Kidney epithelial cell (primary cell): ENCODE results near the gene ZNF771. TPM values are rescaled to one million over a fixed set of nuclear protein-coding genes. Genes with fewer than 3 reads are reported as not detected.

Source experiments
- DNase-seq: peaks from one replicate; pipeline ENCODE4 v3.0.0-alpha.2; 2010; ENCODE audit warnings: low read depth
- H3K27me3 ChIP-seq: 2 replicates; pipeline ENCODE4 v1.6.0; 2011; ENCODE audit warnings: low read length; ENCODE audit not compliant: control insufficient read depth, insufficient read depth
- H3K36me3 ChIP-seq: 2 replicates; pipeline ENCODE4 v1.5.1; 2011; ENCODE audit warnings: low read length; ENCODE audit not compliant: control insufficient read depth, insufficient read depth
- H3K4me3 ChIP-seq: 2 replicates; pipeline ENCODE4 v1.5.1; 2011; ENCODE audit warnings: low read depth, mild to moderate bottlenecking, control low read depth, low read length
- total RNA-seq: library from RNA; depleted of rRNA; stranded (reverse); fragments of >200 nt; gene quantifications from 2 replicates; pipeline ENCODE4 v1.2.3, GENCODE V29; 2015
- TF ChIP-seq, protein P1 (sequence below): IDR thresholded peaks from 2 replicates; pipeline ENCODE4 v1.5.1; 2011; ENCODE audit warnings: mild to moderate bottlenecking, moderate library complexity, low read length, control low read depth, inconsistent platforms; ENCODE audit not compliant: insufficient read depth, poor library complexity, severe bottlenecking

The ZNF771 gene
- total RNA-seq, 1 donor from 2014 or later, result 16.7 TPM

DNA sequence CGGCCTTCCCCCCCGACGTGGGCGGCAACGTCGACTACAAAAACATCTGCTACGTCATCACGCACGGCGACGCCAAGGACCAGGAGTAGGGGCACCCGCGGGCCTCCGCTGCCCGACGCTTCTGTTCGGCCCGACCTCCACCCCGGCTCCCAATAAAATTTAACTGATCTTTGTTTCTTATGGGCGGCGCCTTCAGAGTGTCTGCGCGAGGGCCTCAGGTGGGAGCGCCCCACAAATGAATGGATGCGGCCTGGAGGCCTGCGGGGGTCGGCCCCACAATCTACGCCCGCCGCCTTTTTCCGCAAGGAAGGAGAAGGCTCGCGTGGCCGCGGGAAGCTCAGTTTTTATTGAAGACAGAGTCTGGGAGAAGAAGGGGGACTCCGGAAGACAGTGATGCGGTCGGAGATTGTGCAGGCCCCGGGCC is 29.6 kb upstream of the ZNF771 start:
- peak; percentile 56 for DNase-seq
- TF ChIP-seq, protein P1, sequence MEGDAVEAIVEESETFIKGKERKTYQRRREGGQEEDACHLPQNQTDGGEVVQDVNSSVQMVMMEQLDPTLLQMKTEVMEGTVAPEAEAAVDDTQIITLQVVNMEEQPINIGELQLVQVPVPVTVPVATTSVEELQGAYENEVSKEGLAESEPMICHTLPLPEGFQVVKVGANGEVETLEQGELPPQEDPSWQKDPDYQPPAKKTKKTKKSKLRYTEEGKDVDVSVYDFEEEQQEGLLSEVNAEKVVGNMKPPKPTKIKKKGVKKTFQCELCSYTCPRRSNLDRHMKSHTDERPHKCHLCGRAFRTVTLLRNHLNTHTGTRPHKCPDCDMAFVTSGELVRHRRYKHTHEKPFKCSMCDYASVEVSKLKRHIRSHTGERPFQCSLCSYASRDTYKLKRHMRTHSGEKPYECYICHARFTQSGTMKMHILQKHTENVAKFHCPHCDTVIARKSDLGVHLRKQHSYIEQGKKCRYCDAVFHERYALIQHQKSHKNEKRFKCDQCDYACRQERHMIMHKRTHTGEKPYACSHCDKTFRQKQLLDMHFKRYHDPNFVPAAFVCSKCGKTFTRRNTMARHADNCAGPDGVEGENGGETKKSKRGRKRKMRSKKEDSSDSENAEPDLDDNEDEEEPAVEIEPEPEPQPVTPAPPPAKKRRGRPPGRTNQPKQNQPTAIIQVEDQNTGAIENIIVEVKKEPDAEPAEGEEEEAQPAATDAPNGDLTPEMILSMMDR, result no peak

GRCh38 chr16:30378236-30379157 is 28.9 kb upstream of the ZNF771 start:
- TF ChIP-seq, protein P1, result peak; percentile 38
- Histone ChIP-seq H3K36me3 (peaks cover 1% of the 10 kb centered on the region), H3K27me3 (peaks cover 2% of the 10 kb centered on the region), H3K4me3 (peak overlapping the region; percentile 83)
- peak; percentile 85 for DNase-seq

More for the DNA sequence above, 29.6 kb upstream of the ZNF771 start:
- H3K27me3 ChIP-seq, result peaks cover 2% of the 10 kb centered on the region
- H3K4me3 ChIP-seq, result peak overlapping the region; percentile 83
- peaks cover 1% of the 10 kb centered on the region for H3K36me3 ChIP-seq

DNA sequence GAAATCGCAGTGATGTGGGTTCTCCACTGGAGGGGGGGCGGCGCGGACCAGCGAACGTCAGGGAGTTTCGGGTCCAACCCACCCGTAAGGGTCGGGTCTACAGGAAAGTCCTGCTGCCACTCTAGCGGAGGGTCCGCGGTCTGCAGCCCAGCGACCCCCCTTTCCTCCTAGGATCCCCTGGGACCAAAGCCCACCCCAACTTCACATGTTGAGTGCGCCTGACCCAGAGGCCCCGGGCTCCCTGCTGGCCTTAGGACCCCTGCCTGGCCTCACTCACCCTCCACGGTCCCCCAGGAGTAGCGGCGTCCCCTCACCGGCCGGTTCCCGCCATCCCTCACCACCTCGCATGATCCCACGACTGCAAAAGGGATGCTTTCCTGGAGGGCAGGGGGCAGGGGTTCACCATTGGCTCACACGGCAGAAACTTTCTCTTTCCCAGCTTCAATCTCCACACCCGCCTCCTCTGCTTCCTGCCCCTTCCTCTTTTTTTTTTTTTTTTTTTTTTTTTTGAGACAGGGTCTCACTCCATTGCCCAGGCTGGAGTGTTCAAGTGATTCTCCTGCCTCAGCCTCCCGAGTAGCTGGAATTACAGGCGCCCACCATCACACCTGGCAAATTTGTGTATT is 28.1 kb upstream of the ZNF771 start:
- DNase-seq, result no peak
- H3K27me3 ChIP-seq, result peaks cover 2% of the 10 kb centered on the region
- H3K36me3 ChIP-seq, result peaks cover 1% of the 10 kb centered on the region
- TF ChIP-seq, protein P1, result no peak
- H3K4me3 ChIP-seq, result peak overlapping the region; percentile 83

DNA sequence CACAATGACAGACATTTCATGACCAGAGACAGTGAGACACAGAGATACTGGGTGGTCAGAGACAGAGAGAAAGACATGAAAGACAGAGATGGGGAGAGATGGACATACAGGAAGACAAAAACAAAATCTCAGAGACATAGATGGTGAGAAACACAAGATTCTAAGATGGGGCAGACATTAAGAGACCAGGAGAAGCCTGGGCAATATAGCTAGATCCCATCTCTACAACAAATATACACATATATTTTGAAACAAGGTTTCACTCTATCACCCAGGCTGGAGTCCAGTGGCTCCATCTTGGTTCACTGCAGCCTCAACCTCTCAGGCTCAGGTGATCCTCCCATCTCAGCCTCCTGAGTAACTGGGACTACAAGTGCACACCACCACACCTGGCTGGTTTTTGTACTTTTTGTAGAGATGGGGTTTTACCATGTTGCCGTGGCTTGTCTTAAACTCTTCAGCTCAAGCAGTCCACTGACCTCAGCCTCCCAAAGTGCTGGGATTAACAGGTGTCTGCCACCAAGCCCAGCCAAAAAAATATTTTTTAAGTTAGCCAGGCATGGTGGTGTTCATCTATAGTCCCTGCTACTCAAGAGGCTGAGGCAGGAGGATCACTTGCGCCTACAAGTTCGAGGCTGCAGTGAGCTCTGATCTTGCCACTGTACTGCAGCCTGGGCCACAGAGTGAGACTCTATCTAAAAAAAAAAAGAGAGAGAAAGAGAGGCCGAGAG is 27.2 kb upstream of the ZNF771 start:
- peaks cover 1% of the 10 kb centered on the region for H3K36me3 ChIP-seq
- TF ChIP-seq, protein P1, result no peak

DNA sequence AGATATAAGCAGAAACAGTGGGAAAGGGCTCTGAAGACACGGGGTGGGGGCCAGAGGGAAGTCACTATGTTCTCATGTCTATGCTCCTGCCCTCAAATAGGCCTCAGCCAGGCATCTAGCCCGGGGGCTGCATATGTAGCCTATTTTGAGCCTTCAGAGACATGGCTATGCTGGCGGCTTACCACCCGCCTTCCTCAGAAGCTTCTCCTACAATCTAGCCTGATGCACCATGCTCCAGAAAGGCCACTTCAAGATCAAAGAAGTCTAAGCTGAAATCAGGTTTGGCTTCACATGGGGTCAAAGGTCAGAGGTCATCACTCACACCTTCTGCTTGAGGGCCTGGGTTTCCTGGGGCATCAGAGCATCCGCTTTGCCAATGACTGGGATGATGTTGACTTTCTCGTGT is 26.6 kb upstream of the ZNF771 start:
- TF ChIP-seq, protein P1, result no peak
- DNase-seq, result no peak
- H3K4me3 ChIP-seq, result no peak overlapping the region
- peaks cover 1% of the 10 kb centered on the region for H3K36me3 ChIP-seq
- peaks cover 2% of the 10 kb centered on the region for H3K27me3 ChIP-seq

More for the DNA sequence above, 27.2 kb upstream of the ZNF771 start:
- Histone ChIP-seq H3K27me3 (peaks cover 2% of the 10 kb centered on the region), H3K4me3 (no peak overlapping the region)
- DNase-seq, result no peak
